ENCODE data around the gene CACNA1C. TPM values are rescaled to one million over a fixed set of nuclear protein-coding genes. Genes with fewer than 3 reads are reported as not detected.

The CACNA1C gene
- total RNA-seq, 1 donor from 2014 or later: 11.7 TPM

DNA sequence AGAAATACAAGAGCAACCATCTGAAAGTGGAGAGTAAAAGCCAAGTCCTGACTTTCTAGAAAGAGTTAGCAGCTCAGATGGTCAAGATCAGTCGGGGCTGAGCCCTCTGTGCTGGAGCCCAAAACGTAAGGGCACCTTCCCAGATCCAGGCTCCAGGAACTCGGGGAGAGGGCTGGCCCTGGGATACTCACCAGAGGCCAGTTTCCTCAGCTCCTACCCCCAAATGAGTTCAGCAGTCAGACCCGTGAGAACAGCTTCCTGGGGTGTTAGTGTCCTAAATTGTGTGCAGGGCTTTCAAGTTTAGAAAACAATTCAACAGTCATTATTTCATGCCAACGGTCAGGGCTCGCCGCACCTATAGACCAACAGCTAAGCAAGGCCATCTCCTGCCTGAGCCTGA, 594.4 kb downstream of the CACNA1C start:
- no peak for DNase-seq (ENCODE audit: low spot score, unreplicated experiment)
- Mint-ChIP-seq H3K36me3 (ENCODE audit: insufficient read depth) (no peaks in the 10 kb centered on the region), H3K27me3 (peaks cover 17% of the 10 kb centered on the region), H3K27ac (no peak overlapping the region), H3K9me3 (ENCODE audit: low read depth) (no peaks in the 10 kb centered on the region), H3K4me3 (ENCODE audit: low read depth) (no peak overlapping the region), H3K4me1 (ENCODE audit: low read depth) (peaks cover 6% of the 10 kb centered on the region)
- TF ChIP-seq, protein P1, sequence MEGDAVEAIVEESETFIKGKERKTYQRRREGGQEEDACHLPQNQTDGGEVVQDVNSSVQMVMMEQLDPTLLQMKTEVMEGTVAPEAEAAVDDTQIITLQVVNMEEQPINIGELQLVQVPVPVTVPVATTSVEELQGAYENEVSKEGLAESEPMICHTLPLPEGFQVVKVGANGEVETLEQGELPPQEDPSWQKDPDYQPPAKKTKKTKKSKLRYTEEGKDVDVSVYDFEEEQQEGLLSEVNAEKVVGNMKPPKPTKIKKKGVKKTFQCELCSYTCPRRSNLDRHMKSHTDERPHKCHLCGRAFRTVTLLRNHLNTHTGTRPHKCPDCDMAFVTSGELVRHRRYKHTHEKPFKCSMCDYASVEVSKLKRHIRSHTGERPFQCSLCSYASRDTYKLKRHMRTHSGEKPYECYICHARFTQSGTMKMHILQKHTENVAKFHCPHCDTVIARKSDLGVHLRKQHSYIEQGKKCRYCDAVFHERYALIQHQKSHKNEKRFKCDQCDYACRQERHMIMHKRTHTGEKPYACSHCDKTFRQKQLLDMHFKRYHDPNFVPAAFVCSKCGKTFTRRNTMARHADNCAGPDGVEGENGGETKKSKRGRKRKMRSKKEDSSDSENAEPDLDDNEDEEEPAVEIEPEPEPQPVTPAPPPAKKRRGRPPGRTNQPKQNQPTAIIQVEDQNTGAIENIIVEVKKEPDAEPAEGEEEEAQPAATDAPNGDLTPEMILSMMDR (IDR thresholded peaks at IDR 0.05; ENCODE audit: unreplicated experiment): no peak

DNA sequence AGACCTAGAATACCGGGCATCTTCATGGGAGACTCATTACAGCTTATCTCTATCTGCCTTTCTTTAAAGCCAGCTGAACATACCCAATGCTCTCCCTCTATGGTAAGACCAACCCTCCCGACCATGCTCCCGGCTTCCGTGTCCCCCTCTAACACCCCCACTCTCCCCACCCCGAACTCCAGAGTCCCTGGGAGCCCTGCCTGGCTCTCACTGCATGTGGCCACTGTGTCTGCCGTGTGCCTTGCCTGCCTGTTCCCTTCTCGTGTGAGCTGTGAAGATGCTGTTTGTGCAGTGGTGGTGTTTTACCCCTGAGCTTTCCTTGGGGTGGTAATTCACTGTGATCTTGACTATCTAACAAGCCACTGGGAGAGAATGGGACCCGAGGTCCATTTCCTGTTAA, 595.6 kb downstream of the CACNA1C start:
- peaks cover 6% of the 10 kb centered on the region for H3K4me1 Mint-ChIP-seq (ENCODE audit: low read depth)

DNA sequence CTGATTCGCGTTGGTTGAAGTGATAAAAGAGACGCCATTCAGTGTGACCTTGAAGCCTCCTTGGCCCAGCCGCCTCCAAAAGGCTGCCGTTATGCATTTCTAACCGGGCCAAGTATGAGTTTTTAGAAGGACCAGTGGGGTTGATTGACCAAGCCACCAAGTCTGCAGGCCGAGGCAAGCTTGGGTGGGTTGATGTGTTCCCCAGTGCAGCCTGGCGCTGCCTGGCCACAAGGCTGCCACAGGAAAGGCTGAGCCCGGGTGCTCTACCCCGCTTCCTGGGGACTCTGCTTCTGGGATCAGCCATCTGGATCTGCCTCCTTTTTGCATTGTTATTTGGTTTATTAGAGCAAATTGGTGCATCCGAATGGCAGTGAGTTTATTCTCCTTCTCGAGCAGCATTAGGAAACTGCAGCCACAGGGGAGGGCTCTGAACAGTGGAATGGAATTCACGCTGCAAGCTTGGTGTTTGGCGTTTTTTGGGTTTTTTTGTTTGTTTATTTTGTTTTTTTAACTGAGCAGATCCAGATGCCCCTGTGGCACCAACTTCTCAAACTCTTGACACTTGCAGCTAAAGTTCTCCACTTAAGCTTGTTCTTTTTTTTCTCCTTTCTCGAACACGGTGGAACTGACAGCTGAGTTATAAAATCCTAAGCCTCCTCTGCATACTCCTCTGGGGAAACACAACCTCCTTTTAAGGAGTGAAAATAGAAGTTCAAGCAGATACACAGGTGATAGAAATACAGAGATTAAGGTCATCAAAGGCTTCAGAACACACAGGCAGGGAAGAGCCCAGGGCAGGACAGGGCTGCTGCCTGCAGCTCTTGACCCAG, 596.6 kb downstream of the CACNA1C start:
- H3K27me3 Mint-ChIP-seq: peaks cover 13% of the 10 kb centered on the region
- no peaks in the 10 kb centered on the region for H3K9me3 Mint-ChIP-seq (ENCODE audit: low read depth)
- H3K4me1 Mint-ChIP-seq (ENCODE audit: low read depth): peaks cover 6% of the 10 kb centered on the region
- H3K36me3 Mint-ChIP-seq (ENCODE audit: insufficient read depth): no peaks in the 10 kb centered on the region
- TF ChIP-seq, protein P1 (IDR thresholded peaks at IDR 0.05; ENCODE audit: unreplicated experiment): no peak
- no peak for DNase-seq (ENCODE audit: low spot score, unreplicated experiment)
- no peak overlapping the region for H3K4me3 Mint-ChIP-seq (ENCODE audit: low read depth)
- H3K27ac Mint-ChIP-seq: no peak overlapping the region

More for the DNA sequence above, 595.6 kb downstream of the CACNA1C start:
- H3K36me3 Mint-ChIP-seq (ENCODE audit: insufficient read depth): no peaks in the 10 kb centered on the region
- H3K27me3 Mint-ChIP-seq: peaks cover 10% of the 10 kb centered on the region
- TF ChIP-seq, protein P1 (IDR thresholded peaks at IDR 0.05; ENCODE audit: unreplicated experiment): no peak
- H3K27ac Mint-ChIP-seq: no peak overlapping the region
- H3K9me3 Mint-ChIP-seq (ENCODE audit: low read depth): no peaks in the 10 kb centered on the region
- H3K4me3 Mint-ChIP-seq (ENCODE audit: low read depth): no peak overlapping the region
- DNase-seq (ENCODE audit: low spot score, unreplicated experiment): no peak

- Mint-ChIP-seq H3K9me3 (ENCODE audit: low read depth) (no peaks in the 10 kb centered on the region), H3K36me3 (ENCODE audit: insufficient read depth) (no peaks in the 10 kb centered on the region), H3K4me3 (ENCODE audit: low read depth) (no peak overlapping the region), H3K27ac (no peak overlapping the region), H3K27me3 (peaks cover 10% of the 10 kb centered on the region), H3K4me1 (ENCODE audit: low read depth) (no peaks in the 10 kb centered on the region)
- TF ChIP-seq, protein P1 (IDR thresholded peaks at IDR 0.05; ENCODE audit: unreplicated experiment): no peak
- no peak for DNase-seq (ENCODE audit: low spot score, unreplicated experiment)
Observed at GRCh38 chr12:2650261-2651067, 597.7 kb downstream of the CACNA1C start.

Data from progenitor cell of endocrine pancreas (in vitro differentiated cells).